NCI-H345 treated with DMSO at 0.1 percent for 48 hours (cell line): ENCODE results near the gene ARL14EP.

Experiments
- DNase-seq: peaks from one replicate; lab custom pipeline; 2025; ENCODE audit not compliant: unreplicated experiment; lab: John Stamatoyannopoulos, UW

ARL14EP gene

GRCh38 chr11:30322826-30323710 is at the start of gene ARL14EP:
Gene ARL14EP, plus strand, starts transcription at chr11:30323104. Its CDS starts 7,845 bp downstream, at chr11:30330949.
- peak; percentile 87 for DNase-seq

GRCh38 chr11:30277176-30277575 is 45.7 kb upstream of the ARL14EP start:
- DNase-seq, result no peak

- no peak for DNase-seq
Measured at GRCh38 chr11:30279796-30280195, 43.1 kb upstream of the ARL14EP start.

- DNase-seq, result no peak
Measured at GRCh38 chr11:30281476-30282288, 41.2 kb upstream of the ARL14EP start.

GRCh38 chr11:30282289-30282631 is 40.6 kb upstream of the ARL14EP start:
- DNase-seq, result no peak

GRCh38 chr11:30284836-30285235 is 38.1 kb upstream of the ARL14EP start:
- no peak for DNase-seq

GRCh38 chr11:30285416-30286121 is 37.3 kb upstream of the ARL14EP start:
- DNase-seq, result no peak

GRCh38 chr11:30291331-30291730 is 31.6 kb upstream of the ARL14EP start:
- DNase-seq, result no peak

- DNase-seq, result no peak
Measured at GRCh38 chr11:30292545-30292944, 30.4 kb upstream of the ARL14EP start.

GRCh38 chr11:30295178-30295885 is 27.6 kb upstream of the ARL14EP start:
- DNase-seq, result no peak

- DNase-seq, result no peak
Measured at GRCh38 chr11:30304620-30305019, 18.3 kb upstream of the ARL14EP start.

GRCh38 chr11:30310623-30311022 is 12.3 kb upstream of the ARL14EP start:
- DNase-seq, result no peak

GRCh38 chr11:30311189-30311588 is 11.7 kb upstream of the ARL14EP start:
- DNase-seq, result no peak

GRCh38 chr11:30312243-30312642 is 10.7 kb upstream of the ARL14EP start:
- DNase-seq, result no peak

- DNase-seq, result no peak
Measured at GRCh38 chr11:30313580-30313979, 9.3 kb upstream of the ARL14EP start.

GRCh38 chr11:30314625-30315024 is 8.3 kb upstream of the ARL14EP start:
- DNase-seq, result no peak

- DNase-seq, result no peak
Measured at GRCh38 chr11:30316237-30316636, 6.7 kb upstream of the ARL14EP start.

- DNase-seq, result no peak
Measured at GRCh38 chr11:30317030-30317429, 5.9 kb upstream of the ARL14EP start.

GRCh38 chr11:30321321-30321720 is 1.6 kb upstream of the ARL14EP start:
- no peak for DNase-seq

GRCh38 chr11:30322191-30322590 is 713 bp upstream of the ARL14EP start:
- no peak for DNase-seq
